HG02970 (cell line): ENCODE results near the gene DCHS1.

Experiments
- ATAC-seq: cut with Tn5 transposase; IDR thresholded peaks from one replicate; pipeline ENCODE4 v1.9.1; 2021; ENCODE audit warnings: mild to moderate bottlenecking, moderate library complexity, moderate number of reproducible peaks; ENCODE audit not compliant: unreplicated experiment, low FRiP score

Gene DCHS1

GRCh38 chr11:6630632-6631291 lies 24.8 kb downstream of the DCHS1 start:
- ATAC-seq = no peak

- ATAC-seq = no peak
These were observed 25.5 kb downstream of the DCHS1 start for GRCh38 chr11:6629892-6630631.

- ATAC-seq = no peak
These were observed 26.1 kb downstream of the DCHS1 start for GRCh38 chr11:6629573-6629891.

DNA sequence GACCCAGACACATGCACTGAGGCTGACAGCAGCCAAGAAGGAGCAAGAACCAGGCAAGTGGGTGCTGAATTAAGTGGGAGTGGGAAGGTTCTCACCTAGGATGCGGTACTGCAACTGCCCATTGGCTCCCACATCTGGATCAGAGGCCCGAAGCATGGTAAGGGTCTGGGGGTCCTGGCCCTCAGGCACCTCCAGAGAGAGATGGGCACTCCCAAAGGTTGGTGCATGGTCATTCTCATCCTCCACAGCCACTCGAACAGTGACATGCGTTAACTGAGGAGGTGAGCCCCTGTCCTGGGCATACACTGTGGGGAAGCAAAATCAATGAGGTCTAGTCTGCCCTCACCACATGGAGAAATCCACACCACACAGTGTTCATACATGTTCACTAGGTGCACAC lies 27.1 kb downstream of the DCHS1 start:
- no peak for ATAC-seq

- no peak for ATAC-seq
These were observed 27.8 kb downstream of the DCHS1 start for GRCh38 chr11:6627762-6628241.

DNA sequence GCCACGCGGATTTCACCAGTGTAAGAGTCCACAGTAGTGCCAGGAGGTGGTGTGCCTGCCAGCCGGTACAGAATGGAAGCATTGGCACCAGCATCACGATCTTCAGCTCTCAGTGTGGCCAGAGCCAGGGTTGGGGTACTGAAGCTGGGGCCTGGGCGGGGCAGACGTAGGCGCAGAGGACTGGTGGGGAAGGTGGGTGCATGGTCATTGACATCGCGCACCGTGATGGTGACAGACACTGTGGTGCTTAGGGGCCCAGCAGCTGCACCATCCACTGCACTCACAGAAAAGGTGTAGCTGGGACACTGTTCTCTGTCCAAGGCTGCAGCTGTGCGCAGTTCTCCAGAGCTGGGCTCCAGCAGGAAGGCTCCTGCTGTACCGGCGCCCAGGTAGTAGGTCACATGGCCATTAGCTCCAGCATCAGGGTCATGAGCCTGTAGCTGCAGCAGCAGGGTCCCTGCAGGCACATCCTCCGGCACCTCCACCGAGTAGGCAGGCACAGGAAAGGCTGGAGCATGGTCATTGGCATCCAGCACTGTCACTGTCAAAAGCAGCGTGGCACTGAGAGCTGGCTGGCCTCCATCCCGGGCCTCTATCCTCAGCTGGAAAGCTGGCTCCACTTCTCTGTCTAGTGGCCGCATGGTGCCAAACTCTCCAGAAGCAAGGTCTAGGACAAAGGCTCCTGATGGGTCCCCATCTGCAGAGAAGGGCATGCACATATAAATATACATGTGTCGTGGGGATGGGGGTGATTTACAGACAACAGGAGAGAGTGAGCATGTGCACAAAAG lies 28.4 kb downstream of the DCHS1 start:
- no peak for ATAC-seq

- no peak for ATAC-seq
These were observed 29.7 kb downstream of the DCHS1 start for GRCh38 chr11:6625832-6626420.

- no peak for ATAC-seq
These were observed 30.3 kb downstream of the DCHS1 start for GRCh38 chr11:6625156-6625831.

DNA sequence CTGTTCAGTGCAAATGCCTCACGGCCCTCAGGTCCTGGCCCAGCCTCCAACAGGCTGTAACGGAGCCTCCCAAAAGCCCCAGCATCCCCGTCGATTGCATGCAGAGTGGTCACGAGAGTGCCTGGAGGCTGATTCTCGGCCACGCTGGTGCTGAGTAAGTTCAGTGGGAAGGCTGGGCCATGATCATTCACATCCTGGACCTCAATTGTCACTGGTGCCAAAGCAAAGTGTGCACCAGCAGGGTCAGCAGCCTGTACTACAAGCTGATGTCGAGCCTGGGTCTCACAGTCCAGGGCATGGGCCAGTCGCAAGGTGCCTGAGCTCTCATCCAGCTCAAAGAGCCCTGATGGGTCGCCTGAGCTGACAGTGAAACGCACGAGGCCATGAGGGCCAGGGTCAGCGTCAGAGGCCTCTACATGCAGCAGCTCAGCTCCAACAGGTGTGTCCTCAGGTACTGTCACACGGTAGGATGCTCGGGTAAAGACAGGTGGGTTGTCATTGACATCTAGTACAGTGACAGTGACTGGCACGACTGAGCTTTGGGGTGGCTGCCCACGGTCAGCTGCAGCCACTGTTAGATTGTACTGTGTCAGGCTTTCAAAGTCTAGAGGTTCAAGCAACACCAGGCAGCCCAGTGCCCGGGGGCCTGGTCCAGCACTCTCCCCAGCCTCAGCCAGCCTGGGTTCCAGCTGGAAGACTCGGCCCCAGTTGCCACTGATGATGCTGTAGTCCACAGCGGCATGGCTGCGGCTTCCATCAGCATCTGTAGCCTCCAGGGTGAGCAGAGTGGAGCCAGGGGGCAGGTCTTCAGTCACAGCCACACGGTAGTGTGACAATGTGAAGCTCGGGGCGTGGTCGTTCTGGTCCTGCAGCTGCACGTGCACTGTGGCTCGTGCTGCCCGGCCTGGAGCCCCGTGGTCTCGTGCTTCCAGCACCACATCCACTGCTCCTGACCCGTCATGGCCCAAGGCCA lies 31.9 kb downstream of the DCHS1 start:
- no peak for ATAC-seq

DNA sequence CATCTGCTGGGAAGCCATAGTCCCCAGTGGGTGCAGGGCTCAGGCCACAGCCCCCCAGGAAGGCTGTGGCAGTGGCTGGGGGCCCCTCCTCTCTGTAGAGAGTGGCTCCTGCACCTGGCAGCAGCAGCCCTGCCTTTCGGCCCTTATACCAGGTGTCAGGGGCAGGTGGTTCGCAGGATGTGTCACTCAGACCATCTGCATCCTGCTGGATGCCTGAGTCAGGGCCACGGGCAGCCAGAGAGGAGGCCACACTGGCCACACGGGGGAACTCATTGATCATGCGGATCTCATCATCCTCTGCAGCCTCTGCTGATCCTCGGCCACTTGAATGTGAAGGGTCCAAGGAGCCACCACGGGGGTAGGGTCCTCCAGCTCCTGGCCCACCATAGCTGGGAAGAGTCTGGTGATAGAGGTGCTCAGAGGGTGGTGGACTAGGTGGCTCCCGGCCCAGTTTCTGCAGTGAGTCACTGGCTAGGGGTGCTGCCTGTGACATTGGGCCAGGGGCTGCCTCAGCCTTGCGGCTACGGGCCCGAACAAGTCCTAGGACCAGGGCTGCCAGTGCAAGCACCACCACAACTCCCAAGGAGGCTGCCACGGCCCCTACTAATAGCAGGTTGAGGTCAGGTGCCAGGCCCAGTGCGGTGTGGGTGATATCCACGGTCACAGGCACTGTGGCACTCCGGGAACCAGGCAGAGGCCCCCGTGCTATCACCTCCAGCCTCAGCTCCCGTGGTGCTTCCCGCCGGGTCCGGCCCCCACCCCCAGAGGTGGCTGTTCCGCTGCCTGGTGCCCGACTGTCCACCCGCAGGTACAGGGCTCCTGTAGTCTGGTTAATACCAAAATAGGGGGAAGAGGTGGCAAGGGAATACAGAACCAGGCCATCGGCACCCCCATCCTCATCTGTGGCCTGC lies 33.1 kb downstream of the DCHS1 start:
- ATAC-seq = no peak

DNA sequence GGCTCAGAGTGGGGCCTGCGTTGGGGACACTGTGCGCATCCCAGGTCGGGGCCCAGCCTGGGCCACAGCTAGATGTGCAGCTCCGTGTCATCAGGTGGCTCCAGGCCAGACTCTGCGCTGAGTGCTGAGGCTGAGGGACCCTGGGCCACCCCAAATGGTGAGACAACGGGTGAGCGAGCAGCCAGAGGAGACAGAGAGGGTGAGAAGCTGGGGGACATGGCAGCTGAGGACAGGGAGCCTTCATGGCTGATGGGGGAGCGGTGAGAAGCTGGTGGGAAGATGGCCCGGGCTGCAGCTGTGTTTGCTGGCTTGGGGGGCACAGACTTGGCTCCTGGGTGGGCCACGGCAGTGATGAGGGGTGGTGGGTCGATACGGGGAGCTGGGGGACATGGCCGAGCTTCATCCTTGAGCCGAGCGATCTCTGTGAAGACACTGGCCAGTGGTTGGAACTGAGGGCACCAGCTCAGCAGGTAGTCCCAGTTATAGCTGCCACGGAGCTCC lies 33.8 kb downstream of the DCHS1 start:
- ATAC-seq = no peak

- ATAC-seq = no peak
These were observed 35.0 kb downstream of the DCHS1 start for GRCh38 chr11:6620636-6621035.

DNA sequence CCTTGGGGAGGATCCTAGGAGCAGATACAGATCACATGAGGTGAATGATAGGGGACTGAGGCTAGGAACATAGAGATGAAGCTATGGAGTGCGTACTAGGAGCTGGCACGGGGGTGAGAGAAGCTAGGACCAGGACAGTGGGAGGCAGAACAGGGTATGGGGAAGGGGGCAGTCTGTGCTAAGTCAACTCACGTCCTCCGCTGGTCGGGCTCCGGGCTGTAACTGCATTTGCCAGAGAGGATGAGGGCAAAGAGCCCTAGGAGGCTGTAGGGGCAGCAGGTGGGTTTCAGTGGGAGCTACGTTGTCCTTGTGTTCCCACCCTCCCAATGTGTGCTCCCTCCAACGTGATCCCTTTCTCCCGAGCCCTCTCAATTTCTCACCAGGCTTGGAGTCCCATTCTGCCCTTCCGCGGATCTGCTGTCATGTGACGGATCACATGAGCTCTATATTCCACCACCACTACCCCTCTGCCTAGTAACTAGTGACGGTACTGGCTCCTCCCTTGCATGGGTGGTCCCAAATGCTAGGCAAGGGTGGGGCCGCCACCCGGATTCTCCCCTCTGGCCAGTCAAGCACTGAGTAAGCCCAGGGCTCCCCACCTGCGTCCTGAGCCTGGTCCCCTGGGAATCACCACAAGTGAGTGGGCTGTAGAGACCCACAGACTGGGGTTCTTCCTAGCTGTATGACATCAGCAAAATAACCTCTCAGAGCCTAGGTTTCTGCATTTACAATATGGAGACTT lies 36.4 kb downstream of the DCHS1 start, which contains the start of gene TPP1:
Gene TPP1, minus strand, starts transcription at position 419 of the 742 bp plus-strand sequence. Its CDS starts 22 bp downstream, at position 397.
- peak; percentile 95 for ATAC-seq

- no peak for ATAC-seq
These were observed 37.2 kb downstream of the DCHS1 start for GRCh38 chr11:6618117-6619003.

DNA sequence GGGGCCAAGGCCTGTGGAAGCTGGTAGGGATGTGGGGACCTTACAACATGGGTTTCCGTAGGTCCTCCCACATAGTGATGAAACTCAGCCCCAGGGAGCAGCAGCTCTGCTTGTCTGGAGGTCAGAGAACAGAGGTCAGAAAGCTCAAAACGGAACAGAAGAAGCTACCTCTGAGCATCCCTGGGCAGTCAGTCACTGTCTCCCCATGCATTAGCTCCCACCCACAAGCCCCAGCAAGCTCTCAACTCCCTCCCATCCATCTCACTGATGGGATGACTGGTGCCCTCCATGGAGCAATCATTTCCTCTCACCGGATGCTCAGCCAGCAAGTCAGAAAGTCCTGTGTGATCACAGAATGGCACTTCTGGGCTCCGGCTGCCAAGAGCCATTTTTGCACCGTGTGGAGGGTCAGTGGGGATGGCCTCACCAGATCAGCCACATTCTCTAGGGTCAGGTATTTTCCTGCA lies 38.3 kb downstream of the DCHS1 start:
- no peak for ATAC-seq

DNA sequence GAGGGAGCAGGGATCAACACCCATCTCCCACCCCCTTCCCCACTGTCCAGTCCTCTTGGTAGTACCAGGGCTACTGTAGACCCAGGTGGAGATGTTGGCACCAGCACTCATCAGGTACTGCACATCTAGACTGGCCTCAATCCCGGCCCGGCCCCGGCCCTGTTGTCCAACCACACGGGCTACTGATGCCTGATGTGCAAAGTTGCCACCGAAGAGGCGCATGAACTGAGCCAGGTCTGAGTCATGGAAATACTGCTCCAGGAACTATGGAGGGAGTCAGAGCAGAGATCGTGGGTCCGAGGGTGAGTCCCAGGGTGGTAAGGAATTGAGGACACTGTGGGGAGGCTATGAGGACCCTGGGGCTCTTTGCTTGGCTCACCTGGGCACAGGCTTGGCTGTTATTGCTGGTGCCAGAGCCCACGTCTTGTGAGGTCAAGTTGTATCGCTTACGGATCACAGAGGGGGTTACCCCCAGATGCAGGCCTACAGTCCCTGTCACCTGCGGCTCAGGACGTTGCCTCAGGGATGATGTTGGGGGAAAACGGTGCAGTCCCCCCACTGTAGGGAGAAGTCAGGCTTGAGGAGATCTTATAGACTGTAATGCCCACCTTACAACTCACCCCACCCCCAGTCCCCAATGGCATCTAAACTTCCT lies 38.9 kb downstream of the DCHS1 start:
- ATAC-seq = no peak
